Aorta (tissue), 5 donors: ENCODE results near the gene C9orf78. TPM values are rescaled to one million over a fixed set of nuclear protein-coding genes. Genes with fewer than 3 reads are reported as not detected.

ENCODE experiments used
- ATAC-seq: fragments of 200-7000 bp; cut with Tn5 transposase; one replicate; pipeline ENCODE4 v1.9.1; 2022; ENCODE audit warnings: moderate library complexity; ENCODE audit not compliant: low FRiP score
- DNase-seq, 2 donors: peaks; one replicate each; pipeline ENCODE4 v3.0.0-alpha.2; 2020
- H3K27ac ChIP-seq, 2 donors: one replicate each; pipeline ENCODE4 v1.5.1; 2013; ENCODE audit warnings: low read length in 2 of 2, mild to moderate bottlenecking in 2 of 2, moderate library complexity in 2 of 2, control low read depth in 1 of 2, inconsistent platforms in 1 of 2, low read depth in 1 of 2
- H3K27me3 ChIP-seq, 2 donors: one replicate each; pipeline ENCODE4 v1.6.1; 2013; ENCODE audit warnings: control low read depth in 1 of 2, low read length in 1 of 2, mild to moderate bottlenecking in 1 of 2, moderate library complexity in 1 of 2; ENCODE audit not compliant: insufficient read depth in 2 of 2, control insufficient read depth in 1 of 2
- H3K36me3 ChIP-seq, 2 donors: one replicate each; pipeline ENCODE4 v1.6.1; 2013; ENCODE audit warnings: control low read depth in 1 of 2, low read length in 1 of 2, mild to moderate bottlenecking in 1 of 2; ENCODE audit not compliant: insufficient read depth in 2 of 2, control insufficient read depth in 1 of 2
- H3K4me1 ChIP-seq, 2 donors: one replicate each; pipeline ENCODE4 v1.6.1; 2013; ENCODE audit warnings: low read length in 2 of 2, control low read depth in 1 of 2, mild to moderate bottlenecking in 1 of 2, moderate library complexity in 1 of 2; ENCODE audit not compliant: insufficient read depth in 2 of 2, control insufficient read depth in 1 of 2
- H3K4me3 ChIP-seq, 2 donors: one replicate each; pipeline ENCODE4 v1.5.1; 2013; ENCODE audit warnings: low read length in 2 of 2, control low read depth in 1 of 2, mild to moderate bottlenecking in 1 of 2
- H3K9me3 ChIP-seq: one replicate; pipeline ENCODE4 v1.6.1; 2013; ENCODE audit warnings: mild to moderate bottlenecking, low read length; ENCODE audit not compliant: control insufficient read depth
- WGBS, 2 donors: extraction: QIAGEN DNeasy Blood & Tissue Kit; methylation state at CpG; one replicate each; pipeline ENCODE4 v1.1.7; 2013; 5-methylcytosine and 5-hydroxymethylcytosine counted together
- intact Hi-C, 2 donors: fragments of 100-400 bp; cut with DNase I; formaldehyde crosslinking; loops; one replicate each; pipeline versions ENCODE4 v1.14.2 to v1.15.0; 2022
- polyA plus RNA-seq, 2 donors: library from polyadenylated mRNA; stranded (reverse); fragments of 200-250 nt; gene quantifications; one replicate each; pipeline ENCODE4 v1.2.3, GENCODE V29; 2013
- total RNA-seq, 2 donors: library from RNA; stranded (reverse); fragmentation: NEBNext Ultra II Directional; extraction: Animal tissue kit (Norgen Biotek cat#: 25700); gene quantifications; one replicate each; pipeline ENCODE4 v1.2.1, GENCODE V29; 2021
- donor health status: healthy with polysubstance abuse.
- donor health status: Bipolar disorder and iron deficiency.
- donor health status: DM: no; HTN: no; CAD: no.
- donor health status: DM: no; HTN: no; CAD: no.
- donor health status: DM: yes; HTN: yes; CAD: no.

Gene C9orf78
- total and polyA plus RNA-seq, 4 donors: 33.8 to 93.0 (median 52.8) TPM

- H3K27me3 ChIP-seq: no peaks in the 10 kb centered on the region
- no peaks in the 10 kb centered on the region for H3K9me3 ChIP-seq
- DNase-seq (no peak), ATAC-seq (no peak)
- intact Hi-C loops: no loop called here
- H3K27ac ChIP-seq: no peak overlapping the region
- H3K36me3 ChIP-seq: peaks cover 0 to 3% of the 10 kb centered on the region in 2 donors
- no peak overlapping the region for H3K4me3 ChIP-seq
- 81 to 82% methylated on average over 6 of the region's 6 CpGs for WGBS, 2 donors
- H3K4me1 ChIP-seq: no peaks in the 10 kb centered on the region
Measured at GRCh38 chr9:129811967-129812363, 23.1 kb downstream of the C9orf78 start.

GRCh38 chr9:129810788-129811187 lies 24.3 kb downstream of the C9orf78 start:
- no peak overlapping the region for H3K4me3 ChIP-seq
- WGBS, 2 donors: 78% methylated on average over 6 of the region's 6 CpGs
- no peak overlapping the region for H3K27ac ChIP-seq
- no peaks in the 10 kb centered on the region for H3K27me3 ChIP-seq
- no peaks in the 10 kb centered on the region for H3K4me1 ChIP-seq
- no peaks in the 10 kb centered on the region for H3K9me3 ChIP-seq
- intact Hi-C loops: no loop called here
- DNase-seq (no peak), ATAC-seq (no peak)
- H3K36me3 ChIP-seq: peaks cover 0 to 3% of the 10 kb centered on the region in 2 donors

GRCh38 chr9:129810116-129810515 lies 25.0 kb downstream of the C9orf78 start:
- no peak overlapping the region for H3K4me3 ChIP-seq
- no peak for DNase-seq
- ATAC-seq: no peak
- no peaks in the 10 kb centered on the region for H3K9me3 ChIP-seq
- H3K27me3 ChIP-seq: no peaks in the 10 kb centered on the region
- H3K4me1 ChIP-seq: no peaks in the 10 kb centered on the region
- H3K27ac ChIP-seq: no peak overlapping the region
- WGBS, 2 donors: 84 to 86% methylated on average over 11 of the region's 11 CpGs
- intact Hi-C loops: no loop called here
- peaks cover 0 to 3% of the 10 kb centered on the region in 2 donors for H3K36me3 ChIP-seq

- 85 to 86% methylated on average over 11 of the region's 11 CpGs for WGBS, 2 donors
- Histone ChIP-seq H3K4me3 (no peak overlapping the region), H3K27ac (no peak overlapping the region), H3K36me3 (peaks cover 0 to 3% of the 10 kb centered on the region in 2 donors), H3K27me3 (no peaks in the 10 kb centered on the region), H3K9me3 (no peaks in the 10 kb centered on the region), H3K4me1 (no peaks in the 10 kb centered on the region)
- ATAC-seq (no peak), DNase-seq (no peak)
- intact Hi-C loops: no loop called here
Measured at GRCh38 chr9:129809346-129809745, 25.7 kb downstream of the C9orf78 start.

GRCh38 chr9:129806061-129806460 lies 29.0 kb downstream of the C9orf78 start:
- no peaks in the 10 kb centered on the region for H3K9me3 ChIP-seq
- intact Hi-C loops: no loop called here
- ATAC-seq (no peak), DNase-seq (no peak)
- no peaks in the 10 kb centered on the region for H3K4me1 ChIP-seq
- H3K27ac ChIP-seq: no peak overlapping the region
- H3K36me3 ChIP-seq: peaks cover 0 to 3% of the 10 kb centered on the region in 2 donors
- no peaks in the 10 kb centered on the region for H3K27me3 ChIP-seq
- WGBS, 2 donors: 73 to 77% methylated on average over 4 of the region's 4 CpGs
- no peak overlapping the region for H3K4me3 ChIP-seq

- WGBS, 2 donors: 1% methylated on average over 14 of the region's 14 CpGs
Measured at GRCh38 chr9:129803676-129804060, 31.4 kb downstream of the C9orf78 start.

GRCh38 chr9:129802833-129803675 lies 32.0 kb downstream of the C9orf78 start, which contains the start of gene TOR1B:
Gene TOR1B (plus strand): TSS chr9:129803184. CDS start chr9:129803213, 29 bp downstream.
- DNase-seq: peak; percentile 96 to 98
- intact Hi-C loops: no loop called here
- Histone ChIP-seq H3K27me3 (no peaks in the 10 kb centered on the region), H3K4me1 (no peaks in the 10 kb centered on the region), H3K4me3 (peak within 1 kb of the TSS; percentile 72 to 75), H3K27ac (no peak within 1 kb of the TSS), H3K9me3 (no peaks in the 10 kb centered on the region), H3K36me3 (no peaks in the 10 kb centered on the region)
- WGBS, 2 donors: 0% methylated on average over 70 to 93 of the region's 93 CpGs
- ATAC-seq: peak; percentile 96

More at GRCh38 chr9:129803676-129804060, 31.4 kb downstream of the C9orf78 start:
- Histone ChIP-seq H3K27me3 (no peaks in the 10 kb centered on the region), H3K9me3 (no peaks in the 10 kb centered on the region), H3K4me1 (no peaks in the 10 kb centered on the region), H3K27ac (no peak overlapping the region), H3K36me3 (no peaks in the 10 kb centered on the region), H3K4me3 (peak overlapping the region; percentile 72 to 75)
- DNase-seq (no peak), ATAC-seq (no peak)
- intact Hi-C loops: no loop called here

GRCh38 chr9:129801504-129801903 lies 33.6 kb downstream of the C9orf78 start:
- WGBS, 2 donors: 70 to 76% methylated on average over 17 of the region's 17 CpGs
- Histone ChIP-seq H3K27ac (no peak overlapping the region), H3K4me1 (no peaks in the 10 kb centered on the region), H3K27me3 (no peaks in the 10 kb centered on the region), H3K36me3 (no peaks in the 10 kb centered on the region), H3K9me3 (no peaks in the 10 kb centered on the region), H3K4me3 (no peak overlapping the region)
- intact Hi-C loops: no loop called here
- no peak for DNase-seq
- ATAC-seq: no peak

- 52 to 60% methylated on average over 6 of the region's 6 CpGs for WGBS, 2 donors
- no peak for DNase-seq
- H3K9me3 ChIP-seq: no peaks in the 10 kb centered on the region
- no peak overlapping the region for H3K4me3 ChIP-seq
- no peaks in the 10 kb centered on the region for H3K4me1 ChIP-seq
- no peak for ATAC-seq
- H3K36me3 ChIP-seq: no peaks in the 10 kb centered on the region
- no peaks in the 10 kb centered on the region for H3K27me3 ChIP-seq
- intact Hi-C loops: no loop called here
- no peak overlapping the region for H3K27ac ChIP-seq
Measured at GRCh38 chr9:129798973-129799372, 36.1 kb downstream of the C9orf78 start.
